ENCODE results near the gene METTL23.
A peak's percentile ranks its signal among the peaks of the same experiment; 100 is the strongest.
"Not testable (repeated sequence)": the region's sequence is repeated elsewhere in the genome, so short reads cannot be mapped to it uniquely, and the experiment has no call there.

Gene METTL23

DNA sequence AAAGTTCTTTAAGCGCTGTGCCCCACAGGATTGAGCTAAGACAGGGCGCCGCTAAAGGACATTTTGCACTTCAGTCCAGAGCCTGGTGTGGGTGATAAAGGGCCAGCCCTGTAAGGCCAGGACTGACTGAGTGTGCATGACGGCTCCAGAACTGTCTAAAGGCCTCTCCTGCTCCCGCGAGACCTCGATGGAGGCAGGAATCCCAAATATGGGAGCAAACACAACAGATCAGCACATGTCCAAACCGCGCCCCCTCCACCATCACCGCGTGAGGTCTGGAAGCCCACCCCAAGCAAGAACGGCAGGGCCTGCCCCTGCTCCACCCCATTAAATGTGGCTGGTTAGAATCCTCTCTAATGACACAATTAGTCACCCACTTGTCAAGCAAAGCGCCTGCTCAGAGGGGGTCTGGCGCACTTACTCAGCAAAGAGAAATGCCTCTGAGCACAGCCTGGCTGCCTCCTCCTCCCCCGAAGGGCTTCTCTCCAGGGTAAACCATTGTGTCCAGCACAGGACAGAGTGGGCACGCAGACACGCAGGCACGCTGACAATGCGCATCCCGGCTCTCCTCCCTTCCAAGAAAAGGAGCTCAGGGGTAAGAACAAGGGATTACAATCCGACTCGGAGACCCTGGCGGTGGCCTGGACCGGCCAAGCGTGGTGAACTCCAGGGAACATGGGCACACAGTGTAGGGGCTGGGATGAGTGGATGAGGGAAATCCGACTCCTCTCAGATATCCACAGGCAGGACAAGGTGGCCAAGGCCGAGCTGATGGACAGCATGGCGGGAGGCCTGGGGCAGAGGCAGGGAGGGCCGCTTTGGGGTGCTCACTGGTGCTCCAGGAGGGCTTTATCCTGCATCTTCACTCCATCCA, 17.3 kb upstream of the METTL23 start:
- Histone ChIP-seq H3K9me3 (ENCODE audit: control insufficient read depth, low read length) (no peaks in the 10 kb centered on the region), H3K27ac (ENCODE audit: low read length, poor library complexity, severe bottlenecking) (peak overlapping the region; percentile 98), H4K91ac (ENCODE audit: low read length) (peak overlapping the region; percentile 5), H2BK15ac (ENCODE audit: low read depth, poor library complexity, severe bottlenecking) (peak overlapping the region; percentile 78), H3K4me2 (ENCODE audit: low read length, poor library complexity, severe bottlenecking) (peak overlapping the region; percentile 90), H3K79me1 (replicated peaks; ENCODE audit: low read length, poor library complexity, severe bottlenecking) (peaks cover 10% of the 10 kb centered on the region), H3K18ac (ENCODE audit: low read depth in 1 of 2, low read length in 2 of 2) (peak overlapping the region; percentile 11 to 99), H2AFZ (ENCODE audit: low read depth, low read length) (no peak overlapping the region), H4K8ac (ENCODE audit: low read length) (peak overlapping the region; percentile 62), H2BK120ac (ENCODE audit: low read depth, low read length) (peak overlapping the region; percentile 44), H3K27me3 (ENCODE audit: control insufficient read depth in 1 of 2, insufficient read depth in 1 of 2, low read length in 2 of 2) (no peaks in the 10 kb centered on the region), H3K9ac (ENCODE audit: low read length) (peak overlapping the region; percentile 94), H2BK5ac (ENCODE audit: low read depth, low read length, poor library complexity, severe bottlenecking) (peak overlapping the region; percentile 57), H3K4me1 (ENCODE audit: control insufficient read depth, insufficient read depth, low read depth, low read length) (peaks cover 29% of the 10 kb centered on the region), H3K14ac (ENCODE audit: low read length in 2 of 2) (peak overlapping the region in 1 of 2 experiments; percentile 96), H3K4me3 (ENCODE audit: insufficient read depth in 1 of 2, low read depth in 1 of 2, low read length in 2 of 2) (peak overlapping the region; percentile 84), H2AK5ac (ENCODE audit: low read length, severe bottlenecking) (peak overlapping the region; percentile 95), H3K23ac (ENCODE audit: low read length in 2 of 2) (peak overlapping the region in 1 of 2 experiments; percentile 99), H3K36me3 (ENCODE audit: control insufficient read depth in 1 of 2, insufficient read depth in 2 of 2, low read depth in 1 of 2, low read length in 2 of 2) (peaks cover 19 to 21% of the 10 kb centered on the region in 2 experiments), H3K4ac (ENCODE audit: low read depth in 1 of 2, low read length in 2 of 2) (peak overlapping the region; percentile 29 to 93), H2BK12ac (ENCODE audit: low read length in 2 of 2) (peak overlapping the region; percentile 14 to 98)
- 4% methylated on average over 26 of the region's 29 CpGs for WGBS
- DNase-seq: peak; percentile 99

DNA sequence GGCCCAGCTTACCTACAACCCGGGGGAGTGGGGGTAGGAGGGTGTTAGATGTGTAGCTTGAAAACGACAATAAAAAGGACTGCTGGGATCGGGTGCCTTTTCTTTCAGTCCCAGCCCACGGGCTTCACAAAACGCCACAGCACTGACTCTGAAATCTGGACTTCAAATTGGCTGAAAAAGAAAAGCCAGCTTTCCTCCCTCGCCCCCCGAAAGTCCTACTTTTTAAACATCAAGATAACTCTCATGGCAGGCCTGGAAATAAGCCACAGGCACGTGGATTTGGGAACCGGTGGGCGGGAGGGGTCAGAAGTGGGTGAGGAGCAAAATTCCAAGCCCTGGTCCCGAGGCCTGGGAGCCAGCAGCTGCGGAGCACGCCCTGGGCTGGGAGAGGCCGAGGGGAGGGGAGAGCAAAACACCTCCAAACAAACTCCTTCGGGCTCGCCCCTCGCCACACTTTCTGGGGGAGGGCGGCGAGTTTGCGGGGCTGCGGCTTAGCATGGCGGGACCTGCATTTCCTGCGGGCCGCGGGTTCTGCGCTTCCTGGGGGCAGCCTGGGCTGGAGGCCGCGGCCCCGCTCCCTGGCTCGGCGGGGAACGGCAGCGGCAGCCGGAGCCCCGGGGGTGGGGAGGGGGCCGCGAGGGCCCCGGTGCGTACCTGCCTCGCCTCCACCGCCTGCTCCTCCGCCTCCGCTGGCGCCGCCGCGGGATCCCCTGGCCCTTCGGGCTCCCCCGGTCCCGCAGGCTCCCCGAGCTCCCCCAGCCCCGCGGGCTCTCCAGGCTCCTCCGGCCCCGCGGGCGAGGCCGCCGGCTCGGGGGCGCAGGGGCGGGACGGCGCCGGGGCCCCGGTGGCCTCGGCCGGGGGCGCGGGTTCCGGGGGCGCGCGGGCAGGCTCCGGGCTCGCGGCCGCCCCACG, 16.4 kb upstream of the METTL23 start:
- Histone ChIP-seq H3K9ac (ENCODE audit: low read length) (peak overlapping the region; percentile 94), H4K8ac (ENCODE audit: low read length) (peak overlapping the region; percentile 79), H3K27ac (ENCODE audit: low read length, poor library complexity, severe bottlenecking) (peak overlapping the region; percentile 98), H3K4me3 (ENCODE audit: insufficient read depth in 1 of 2, low read depth in 1 of 2, low read length in 2 of 2) (peak overlapping the region; percentile 84), H3K36me3 (ENCODE audit: control insufficient read depth in 1 of 2, insufficient read depth in 2 of 2, low read depth in 1 of 2, low read length in 2 of 2) (peaks cover 23 to 25% of the 10 kb centered on the region in 2 experiments), H3K18ac (ENCODE audit: low read depth in 1 of 2, low read length in 2 of 2) (peak overlapping the region; percentile 9 to 99), H3K14ac (ENCODE audit: low read length in 2 of 2) (peak overlapping the region; percentile 76 to 96), H2BK15ac (ENCODE audit: low read depth, poor library complexity, severe bottlenecking) (peak overlapping the region; percentile 34), H2BK12ac (ENCODE audit: low read length in 2 of 2) (peak overlapping the region in 1 of 2 experiments; percentile 98), H2BK5ac (ENCODE audit: low read depth, low read length, poor library complexity, severe bottlenecking) (peak overlapping the region; percentile 57), H3K4ac (ENCODE audit: low read depth in 1 of 2, low read length in 2 of 2) (peak overlapping the region; percentile 10 to 93), H3K4me1 (ENCODE audit: control insufficient read depth, insufficient read depth, low read depth, low read length) (peaks cover 32% of the 10 kb centered on the region), H4K91ac (ENCODE audit: low read length) (peak overlapping the region; percentile 55), H2AK5ac (ENCODE audit: low read length, severe bottlenecking) (peak overlapping the region; percentile 95), H3K23ac (ENCODE audit: low read length in 2 of 2) (peak overlapping the region in 1 of 2 experiments; percentile 99), H2BK120ac (ENCODE audit: low read depth, low read length) (peak overlapping the region; percentile 74), H3K79me1 (replicated peaks; ENCODE audit: low read length, poor library complexity, severe bottlenecking) (peaks cover 12% of the 10 kb centered on the region), H3K4me2 (ENCODE audit: low read length, poor library complexity, severe bottlenecking) (peak overlapping the region; percentile 90)
- H3K9me3 ChIP-seq (ENCODE audit: control insufficient read depth, low read length); H3K27me3 ChIP-seq (ENCODE audit: control insufficient read depth in 1 of 2, insufficient read depth in 1 of 2, low read length in 2 of 2); DNase-seq; H2AFZ ChIP-seq (ENCODE audit: low read depth, low read length): not testable (repeated sequence)
- 0% methylated on average over 7 of the region's 79 CpGs for WGBS

DNA sequence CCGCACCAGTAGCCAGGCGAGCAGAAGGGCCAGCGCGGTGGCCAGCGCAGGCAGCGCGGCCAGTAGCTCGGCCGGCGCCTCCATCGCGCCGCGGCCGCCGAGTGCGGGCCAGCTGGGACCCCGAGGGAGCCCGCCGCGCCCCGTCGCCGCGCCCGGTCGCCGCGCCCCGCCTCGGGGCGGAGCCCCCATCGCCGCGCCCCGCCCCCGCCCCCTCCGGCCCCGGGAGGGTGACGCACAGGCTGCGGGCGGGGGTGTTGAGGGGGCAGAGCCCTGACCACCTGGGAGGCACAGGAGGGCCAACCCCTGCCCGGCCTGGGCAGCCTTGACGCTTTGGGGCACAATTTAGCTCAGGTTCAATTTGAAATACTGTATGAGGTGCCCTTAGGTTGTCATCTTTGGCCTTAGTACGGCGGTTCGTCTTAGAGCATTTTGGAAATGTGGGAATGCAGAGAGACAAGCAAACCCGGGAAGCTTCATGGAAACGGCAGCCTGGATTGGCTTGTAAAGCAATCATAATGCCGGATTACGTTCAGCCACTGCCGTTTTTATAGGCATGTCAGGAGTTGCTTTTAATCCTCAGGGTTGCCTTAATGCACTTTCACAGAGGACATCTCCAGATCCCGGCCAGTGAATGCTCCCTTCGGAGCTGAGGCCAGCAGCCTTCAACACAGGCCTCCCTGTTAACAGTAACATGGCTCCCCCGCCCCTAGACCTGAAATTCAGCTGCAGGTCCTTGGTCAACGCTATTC, 15.6 kb upstream of the METTL23 start, which contains the start of gene MXRA7:
Gene MXRA7 (minus strand): TSS at position 103 of the 749 bp plus-strand sequence. CDS start 19 bp downstream, at position 84.
- H4K8ac ChIP-seq (ENCODE audit: low read length): peak within 1 kb of the TSS; percentile 79
- H3K4me3 ChIP-seq (ENCODE audit: insufficient read depth in 1 of 2, low read depth in 1 of 2, low read length in 2 of 2): peak within 1 kb of the TSS; percentile 84
- H2BK120ac ChIP-seq (ENCODE audit: low read depth, low read length): peak within 1 kb of the TSS; percentile 74
- H3K27ac ChIP-seq (ENCODE audit: low read length, poor library complexity, severe bottlenecking): peak within 1 kb of the TSS; percentile 98
- peak within 1 kb of the TSS; percentile 75 to 93 for H3K4ac ChIP-seq (ENCODE audit: low read depth in 1 of 2, low read length in 2 of 2)
- no peaks in the 10 kb centered on the region for H3K9me3 ChIP-seq (ENCODE audit: control insufficient read depth, low read length)
- H2BK15ac ChIP-seq (ENCODE audit: low read depth, poor library complexity, severe bottlenecking): peak within 1 kb of the TSS; percentile 54
- H3K36me3 ChIP-seq (ENCODE audit: control insufficient read depth in 1 of 2, insufficient read depth in 2 of 2, low read depth in 1 of 2, low read length in 2 of 2): peaks cover 26 to 29% of the 10 kb centered on the region in 2 experiments
- peak within 1 kb of the TSS; percentile 15 to 98 for H2BK12ac ChIP-seq (ENCODE audit: low read length in 2 of 2)
- peak within 1 kb of the TSS in 1 of 2 experiments; percentile 99 for H3K23ac ChIP-seq (ENCODE audit: low read length in 2 of 2)
- peak within 1 kb of the TSS; percentile 9 to 99 for H3K18ac ChIP-seq (ENCODE audit: low read depth in 1 of 2, low read length in 2 of 2)
- no peaks in the 10 kb centered on the region for H3K27me3 ChIP-seq (ENCODE audit: control insufficient read depth in 1 of 2, insufficient read depth in 1 of 2, low read length in 2 of 2)
- peak within 1 kb of the TSS; percentile 95 for H2AK5ac ChIP-seq (ENCODE audit: low read length, severe bottlenecking)
- peak within 1 kb of the TSS; percentile 76 to 96 for H3K14ac ChIP-seq (ENCODE audit: low read length in 2 of 2)
- H3K79me1 ChIP-seq (replicated peaks; ENCODE audit: low read length, poor library complexity, severe bottlenecking): peaks cover 15% of the 10 kb centered on the region
- no peak within 1 kb of the TSS for H2AFZ ChIP-seq (ENCODE audit: low read depth, low read length)
- peak within 1 kb of the TSS; percentile 94 for H3K9ac ChIP-seq (ENCODE audit: low read length)
- H2BK5ac ChIP-seq (ENCODE audit: low read depth, low read length, poor library complexity, severe bottlenecking): peak within 1 kb of the TSS; percentile 57
- H3K4me2 ChIP-seq (ENCODE audit: low read length, poor library complexity, severe bottlenecking): peak within 1 kb of the TSS; percentile 90
- WGBS: 3% methylated on average over 42 of the region's 56 CpGs
- DNase-seq: peak; percentile 74
- H4K91ac ChIP-seq (ENCODE audit: low read length): peak within 1 kb of the TSS; percentile 55
- H3K4me1 ChIP-seq (ENCODE audit: control insufficient read depth, insufficient read depth, low read depth, low read length): peaks cover 29% of the 10 kb centered on the region
